Measurements from ENCODE around the gene ITIH3. TPM values are rescaled to one million over a fixed set of nuclear protein-coding genes. Genes with fewer than 3 reads are reported as not detected.

ITIH3 gene
- total RNA-seq, 1 experiment from 2014 or later, result 0.37 TPM

GRCh38 chr3:52782412-52783210 is 12.0 kb upstream of the ITIH3 start:
- no peak for TF ChIP-seq ZNF232 (CRISPR knock-in tag; IDR thresholded peaks at IDR 0.05)
- no peak for TF ChIP-seq CBFB (CRISPR knock-in tag; IDR thresholded peaks at IDR 0.05; ENCODE audit: low read depth)
- no peak for TF ChIP-seq ZNF423 (CRISPR knock-in tag; IDR thresholded peaks at IDR 0.05)
- no peak for TF ChIP-seq MXD4 (CRISPR knock-in tag; IDR thresholded peaks at IDR 0.05; ENCODE audit: borderline replicate concordance)
- no peak for TF ChIP-seq ATF2 (CRISPR knock-in tag; IDR thresholded peaks at IDR 0.05; ENCODE audit: borderline replicate concordance, low read depth)
- no peak for TF ChIP-seq ZMAT4 (CRISPR knock-in tag; IDR thresholded peaks at IDR 0.05)
- no peak for TF ChIP-seq ZSCAN18 (CRISPR knock-in tag; IDR thresholded peaks at IDR 0.05)
- no peak for TF ChIP-seq FOXP4 (CRISPR knock-in tag; IDR thresholded peaks at IDR 0.05)
- Mint-ChIP-seq H3K9me3 (no peaks in the 10 kb centered on the region), H3K4me1 (peaks cover 13% of the 10 kb centered on the region), H3K4me3 (no peak overlapping the region), H3K27ac (no peak overlapping the region), H3K36me3 (no peaks in the 10 kb centered on the region), H3K27me3 (ENCODE audit: low read depth) (no peaks in the 10 kb centered on the region)
- ATAC-seq (peak; percentile 53), DNase-seq (ENCODE audit: low spot score) (peak; percentile 7)
- CTCF ChIA-PET, result interaction anchor here (2.2 to 3.5 kb wide), 3 partner anchors 10 to 38 kb away, joined by 8 to 27 read pairs (median 26); no protein-coding TSS in a partner anchor
- POLR2A ChIA-PET, result interaction anchor here (1.6 kb wide), 1 partner anchor 12 kb away, joined by 4 read pairs; the partner anchor contains the start of gene NEK4

- ChIA-PET CTCF (interaction anchor here (2.2 to 3.5 kb wide), 3 partner anchors 9 to 38 kb away, joined by 8 to 27 read pairs (median 26); no protein-coding TSS in a partner anchor), POLR2A (interaction anchor here (1.6 kb wide), 1 partner anchor 13 kb away, joined by 4 read pairs; the partner anchor contains the start of gene NEK4)
- Mint-ChIP-seq H3K4me1 (peaks cover 13% of the 10 kb centered on the region), H3K9me3 (no peaks in the 10 kb centered on the region), H3K27ac (no peak overlapping the region), H3K36me3 (no peaks in the 10 kb centered on the region), H3K4me3 (no peak overlapping the region), H3K27me3 (ENCODE audit: low read depth) (no peaks in the 10 kb centered on the region)
- ATAC-seq (no peak), DNase-seq (ENCODE audit: low spot score) (peak; percentile 4)
- TF ChIP-seq EMX1 (CRISPR knock-in tag; IDR thresholded peaks at IDR 0.05) (no peak), SP1 (CRISPR knock-in tag; conservative IDR thresholded peaks at IDR 0.05) (no peak), ATF3 (CRISPR knock-in tag; conservative IDR thresholded peaks at IDR 0.05) (no peak), ZNF263 (CRISPR knock-in tag; IDR thresholded peaks at IDR 0.05; ENCODE audit: low read depth) (no peak), NFYB (CRISPR knock-in tag; conservative IDR thresholded peaks at IDR 0.05; ENCODE audit: low read depth) (no peak), NFATC4 (CRISPR knock-in tag; IDR thresholded peaks at IDR 0.05) (no peak), SMAD3 (CRISPR knock-in tag; IDR thresholded peaks at IDR 0.05; ENCODE audit: borderline replicate concordance) (no peak), ZBTB43 (CRISPR knock-in tag; IDR thresholded peaks at IDR 0.05) (no peak), TEAD4 (CRISPR knock-in tag; IDR thresholded peaks at IDR 0.05) (no peak), E2F5 (CRISPR knock-in tag; IDR thresholded peaks at IDR 0.05) (no peak), ERG (CRISPR knock-in tag; IDR thresholded peaks at IDR 0.05) (no peak), OVOL2 (CRISPR knock-in tag; IDR thresholded peaks at IDR 0.05; ENCODE audit: borderline replicate concordance) (no peak)
Observed at GRCh38 chr3:52783211-52783555, 11.4 kb upstream of the ITIH3 start.

Data from WTC11 (cell line).